ENCODE results near the gene C16orf82. TPM values are rescaled to one million over a fixed set of nuclear protein-coding genes. Genes with fewer than 3 reads are reported as not detected.

Gene C16orf82
- total RNA-seq, 1 donor from 2014 or later = not detected

- DNase-seq (ENCODE audit: low read depth) = no peak
- no peak for TF ChIP-seq CTCF (conservative IDR thresholded peaks at IDR 0.05; ENCODE audit: low read depth, low read length)
- no peak overlapping the region for H3K4me3 ChIP-seq (ENCODE audit: low read depth, low read length)
Measured at GRCh38 chr16:27053996-27054395, 12.7 kb upstream of the C16orf82 start.

- no peak for DNase-seq (ENCODE audit: low read depth)
- TF ChIP-seq CTCF (conservative IDR thresholded peaks at IDR 0.05; ENCODE audit: low read depth, low read length) = no peak
- H3K4me3 ChIP-seq (ENCODE audit: low read depth, low read length) = no peak overlapping the region
Measured at GRCh38 chr16:27058299-27058698, 8.4 kb upstream of the C16orf82 start.

GRCh38 chr16:27070776-27071175 lies 4.0 kb downstream of the C16orf82 start:
- no peak overlapping the region for H3K4me3 ChIP-seq (ENCODE audit: low read depth, low read length)
- TF ChIP-seq CTCF (conservative IDR thresholded peaks at IDR 0.05; ENCODE audit: low read depth, low read length) = no peak
- DNase-seq (ENCODE audit: low read depth) = no peak

- TF ChIP-seq CTCF (conservative IDR thresholded peaks at IDR 0.05; ENCODE audit: low read depth, low read length) = no peak
- no peak for DNase-seq (ENCODE audit: low read depth)
- no peak overlapping the region for H3K4me3 ChIP-seq (ENCODE audit: low read depth, low read length)
Measured at GRCh38 chr16:27073733-27074132, 7.0 kb downstream of the C16orf82 start.

DNA sequence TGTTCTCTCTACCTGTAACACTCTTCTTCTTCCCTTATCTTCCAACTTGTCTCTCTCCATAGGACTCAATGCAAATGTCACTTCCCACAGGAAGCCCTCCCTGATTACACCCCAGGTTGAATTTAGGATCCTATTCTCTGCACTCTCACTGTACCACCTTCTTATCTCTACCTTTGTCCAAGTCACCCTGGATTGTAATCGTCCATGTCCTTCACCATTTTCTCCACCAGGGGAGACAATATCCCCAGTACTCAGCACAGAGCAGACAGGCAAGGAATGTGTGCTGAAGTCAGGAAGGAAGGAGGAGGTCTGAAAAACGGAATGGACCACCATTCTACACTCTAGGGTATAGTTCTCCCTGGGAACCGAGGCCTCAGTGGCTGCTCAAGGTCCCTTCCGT lies 14.2 kb downstream of the C16orf82 start:
- no peak overlapping the region for H3K4me3 ChIP-seq (ENCODE audit: low read depth, low read length)
- TF ChIP-seq CTCF (conservative IDR thresholded peaks at IDR 0.05; ENCODE audit: low read depth, low read length) = peak; percentile 44
- no peak for DNase-seq (ENCODE audit: low read depth)

- no peak for DNase-seq (ENCODE audit: low read depth)
Measured at GRCh38 chr16:27083861-27084261, 17.1 kb downstream of the C16orf82 start.

More at GRCh38 chr16:27083861-27084261, 17.1 kb downstream of the C16orf82 start:
- TF ChIP-seq CTCF (conservative IDR thresholded peaks at IDR 0.05; ENCODE audit: low read depth, low read length) = no peak
- H3K4me3 ChIP-seq (ENCODE audit: low read depth, low read length) = no peak overlapping the region
